ENCODE results near the gene RMC1.

DNA sequence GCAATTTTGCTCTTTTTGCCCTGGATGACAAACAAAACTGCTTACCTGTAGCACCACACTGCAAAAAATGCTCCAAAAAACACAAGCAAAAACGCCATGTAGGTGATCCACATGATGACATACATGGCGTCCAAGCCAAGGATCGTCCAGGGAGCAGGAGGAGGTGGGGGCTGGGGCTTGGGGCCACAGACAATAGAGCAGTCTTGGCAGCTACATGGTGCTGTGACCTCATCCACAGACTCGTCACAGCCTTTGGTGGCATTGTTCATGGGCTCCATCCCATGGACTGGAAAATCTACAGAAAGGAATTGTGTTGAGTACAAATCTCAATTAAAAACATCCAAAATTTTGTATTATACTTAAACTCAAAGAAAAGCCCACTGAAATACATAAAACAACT, 56.9 kb downstream of the RMC1 start:
- TF ChIP-seq POLR2A (IDR thresholded peaks at IDR 0.05): no peak
- TF ChIP-seq, protein P1, sequence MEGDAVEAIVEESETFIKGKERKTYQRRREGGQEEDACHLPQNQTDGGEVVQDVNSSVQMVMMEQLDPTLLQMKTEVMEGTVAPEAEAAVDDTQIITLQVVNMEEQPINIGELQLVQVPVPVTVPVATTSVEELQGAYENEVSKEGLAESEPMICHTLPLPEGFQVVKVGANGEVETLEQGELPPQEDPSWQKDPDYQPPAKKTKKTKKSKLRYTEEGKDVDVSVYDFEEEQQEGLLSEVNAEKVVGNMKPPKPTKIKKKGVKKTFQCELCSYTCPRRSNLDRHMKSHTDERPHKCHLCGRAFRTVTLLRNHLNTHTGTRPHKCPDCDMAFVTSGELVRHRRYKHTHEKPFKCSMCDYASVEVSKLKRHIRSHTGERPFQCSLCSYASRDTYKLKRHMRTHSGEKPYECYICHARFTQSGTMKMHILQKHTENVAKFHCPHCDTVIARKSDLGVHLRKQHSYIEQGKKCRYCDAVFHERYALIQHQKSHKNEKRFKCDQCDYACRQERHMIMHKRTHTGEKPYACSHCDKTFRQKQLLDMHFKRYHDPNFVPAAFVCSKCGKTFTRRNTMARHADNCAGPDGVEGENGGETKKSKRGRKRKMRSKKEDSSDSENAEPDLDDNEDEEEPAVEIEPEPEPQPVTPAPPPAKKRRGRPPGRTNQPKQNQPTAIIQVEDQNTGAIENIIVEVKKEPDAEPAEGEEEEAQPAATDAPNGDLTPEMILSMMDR (IDR thresholded peaks at IDR 0.05): no peak
- no peak for TF ChIP-seq POLR2AphosphoS5 (IDR thresholded peaks at IDR 0.05)
